Measurements from ENCODE around the gene KCNN3.

The KCNN3 gene

DNA sequence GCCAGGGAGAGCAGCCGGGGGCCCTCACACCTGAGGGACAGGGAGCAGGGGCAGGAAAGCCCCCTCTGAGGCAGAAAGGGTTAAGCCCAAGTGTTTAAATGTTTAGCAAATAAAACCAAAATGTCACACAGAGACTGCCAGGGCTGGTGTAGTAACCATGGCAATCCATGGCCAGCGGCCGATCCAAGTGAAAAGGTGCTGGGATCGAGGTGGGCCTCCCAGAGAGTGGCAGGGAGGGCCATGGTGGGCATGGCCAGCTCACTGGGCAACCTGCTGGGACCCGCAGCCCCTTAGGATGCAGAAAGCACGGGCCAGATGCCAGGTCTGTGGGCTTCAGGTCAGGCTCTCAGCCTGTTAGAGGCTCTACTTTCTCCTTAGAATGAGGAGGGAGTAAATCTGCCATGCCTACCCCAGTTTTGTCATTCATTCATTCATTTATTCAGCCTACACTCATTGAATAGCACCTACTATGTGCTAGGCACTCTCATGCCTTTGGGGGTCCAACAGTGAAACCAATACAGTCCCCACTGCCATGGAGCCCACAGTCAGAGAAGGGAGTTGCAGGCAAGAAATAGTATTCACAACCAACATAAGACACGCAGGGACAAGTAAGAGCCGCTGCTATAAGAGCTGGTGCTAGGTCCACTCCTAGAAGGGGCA lies 56.1 kb downstream of the KCNN3 start:
- no peak for DNase-seq (ENCODE audit: low spot score)

- no peak for DNase-seq (ENCODE audit: low spot score)
Observed at GRCh38 chr1:154813300-154813816, 56.7 kb downstream of the KCNN3 start.

DNA sequence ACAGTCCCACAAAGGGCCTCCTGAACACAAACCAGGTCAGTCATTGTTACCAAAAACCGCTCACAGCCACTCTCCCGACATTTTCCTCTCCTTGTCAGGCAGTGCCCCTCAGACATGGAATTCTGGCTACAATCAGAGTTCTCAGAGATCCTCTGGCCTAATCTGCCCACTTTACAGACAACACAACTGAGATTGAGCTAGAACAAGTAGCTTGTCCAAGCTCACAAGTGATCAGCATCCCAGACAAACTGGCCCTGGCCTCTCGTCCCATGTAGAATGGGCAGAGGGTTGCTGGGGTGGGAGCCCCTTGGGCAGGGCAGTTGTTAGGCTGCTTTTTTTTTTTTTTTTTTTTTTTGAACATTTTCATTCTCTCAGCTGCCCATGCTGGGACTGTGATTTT lies 57.2 kb downstream of the KCNN3 start:
- DNase-seq (ENCODE audit: low spot score), result no peak

DNA sequence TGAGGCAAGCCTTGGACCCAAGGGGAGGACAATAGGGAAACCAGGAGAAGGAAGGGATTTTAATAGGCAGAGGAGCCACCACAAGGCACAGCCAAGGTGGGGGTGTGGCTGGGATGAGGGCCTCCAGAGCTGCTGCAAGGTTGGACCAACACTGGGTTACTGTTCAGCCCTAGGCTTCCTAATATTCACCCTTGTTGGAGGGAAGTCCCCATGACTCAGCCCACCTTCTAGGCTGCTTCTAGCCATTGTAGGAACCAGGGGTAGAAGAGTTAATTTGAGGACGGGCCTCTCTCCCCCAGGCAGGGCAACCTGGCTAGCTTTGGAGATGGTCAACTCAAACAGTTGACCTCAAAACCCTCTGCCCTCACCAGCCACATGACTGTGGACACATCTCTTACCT lies 59.5 kb downstream of the KCNN3 start:
- DNase-seq (ENCODE audit: low spot score), result no peak

- peak; percentile 65 for DNase-seq (ENCODE audit: low spot score)
Observed at GRCh38 chr1:154809436-154810413, 60.4 kb downstream of the KCNN3 start.

- no peak for DNase-seq (ENCODE audit: low spot score)
Observed at GRCh38 chr1:154808909-154809262, 61.2 kb downstream of the KCNN3 start.

- DNase-seq (ENCODE audit: low spot score), result no peak
Observed at GRCh38 chr1:154808261-154808908, 61.7 kb downstream of the KCNN3 start.

GRCh38 chr1:154807048-154807591 lies 63.0 kb downstream of the KCNN3 start:
- no peak for DNase-seq (ENCODE audit: low spot score)

DNA sequence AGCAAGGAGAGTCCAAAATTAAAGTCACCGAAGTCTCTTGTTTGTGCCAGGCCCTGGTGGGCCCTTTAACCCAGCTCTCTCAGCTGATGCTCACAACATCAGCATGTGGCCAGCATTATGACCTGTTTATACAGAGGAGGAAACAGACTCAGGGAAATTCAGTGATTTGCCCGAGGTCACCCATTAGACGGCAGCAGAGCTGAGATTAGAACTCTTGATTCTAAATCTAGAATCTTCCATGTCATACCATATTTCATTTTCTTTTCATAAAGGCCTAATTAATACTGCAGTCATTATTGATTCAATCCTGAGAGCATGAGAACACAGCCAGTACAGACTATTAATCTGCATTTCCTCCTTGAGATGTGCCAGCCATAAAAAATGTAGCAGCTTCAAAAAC lies 63.7 kb downstream of the KCNN3 start:
- no peak for DNase-seq (ENCODE audit: low spot score)

DNA sequence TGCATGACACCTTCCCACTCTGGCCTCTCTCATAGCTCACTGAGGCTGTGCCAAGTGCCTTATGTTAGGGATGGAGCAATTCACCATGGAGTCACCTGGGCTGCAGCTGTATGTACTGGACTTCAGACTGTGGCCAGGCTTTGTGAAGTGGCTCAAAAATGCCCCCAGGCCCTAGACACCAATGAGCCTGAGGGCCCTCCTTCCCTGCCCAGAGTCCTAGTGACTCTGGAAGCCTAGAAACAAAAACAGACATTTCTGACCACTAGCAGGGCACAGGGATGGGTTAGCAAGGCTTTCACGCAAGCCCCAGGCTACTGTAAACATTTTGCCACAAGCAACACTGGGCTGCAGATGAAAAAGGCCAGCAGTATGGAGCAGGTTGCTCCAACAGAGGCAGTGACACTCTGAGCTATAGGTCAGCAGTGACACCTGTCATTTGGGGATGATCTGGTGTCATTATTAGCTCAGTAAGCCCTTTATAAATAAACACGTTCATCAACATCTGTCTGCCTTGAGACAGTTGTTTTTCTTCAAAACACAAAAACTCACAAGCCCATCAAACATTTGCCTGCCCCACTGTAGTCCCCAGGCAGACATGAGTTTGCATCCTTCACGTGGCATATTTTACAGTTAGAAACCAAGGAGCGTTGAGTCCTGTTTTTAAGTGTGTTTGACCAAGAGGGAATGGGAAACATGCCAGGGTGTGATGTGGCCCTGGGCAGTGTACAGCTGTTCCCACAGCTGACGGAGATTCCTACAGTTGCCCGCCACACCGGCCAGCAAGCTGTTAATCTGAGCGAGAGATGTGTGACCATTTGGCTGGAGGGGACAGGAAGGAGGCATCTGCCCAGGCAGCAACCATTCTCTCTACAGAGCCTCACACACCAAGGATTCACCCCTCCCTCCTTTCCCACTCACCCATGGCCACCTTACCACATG lies 66.8 kb downstream of the KCNN3 start:
- DNase-seq (ENCODE audit: low spot score), result no peak

DNA sequence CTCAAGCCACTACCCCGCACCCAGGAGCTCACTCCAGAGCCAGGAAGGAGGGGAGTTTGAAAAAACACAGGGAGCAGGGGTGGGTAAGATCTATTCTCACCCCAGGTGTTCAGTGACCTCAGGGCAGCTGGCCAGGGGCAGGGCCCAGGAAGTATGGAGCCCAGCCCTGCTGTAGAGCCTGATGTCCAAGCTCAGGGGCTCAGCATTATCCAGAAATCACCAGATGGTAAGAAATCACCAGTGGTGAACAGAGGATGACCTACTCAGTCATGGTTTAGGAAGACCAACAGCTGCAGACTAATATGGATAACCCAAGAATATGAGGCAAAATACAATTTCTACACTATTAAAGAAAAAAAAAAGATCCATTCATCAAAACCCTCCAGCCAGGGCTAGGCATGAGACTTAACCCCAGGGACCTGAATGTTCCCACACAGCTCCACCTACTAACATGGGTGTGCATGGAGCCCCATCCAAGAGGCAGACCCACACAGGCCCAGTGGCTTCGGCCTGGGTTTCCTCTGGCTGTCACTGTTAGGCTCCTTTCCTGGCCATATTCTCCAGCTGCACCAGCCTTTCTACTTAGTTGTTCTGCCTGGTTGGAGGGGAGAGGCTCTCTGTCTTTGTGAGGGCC lies 67.6 kb downstream of the KCNN3 start:
- DNase-seq (ENCODE audit: low spot score), result no peak

DNA sequence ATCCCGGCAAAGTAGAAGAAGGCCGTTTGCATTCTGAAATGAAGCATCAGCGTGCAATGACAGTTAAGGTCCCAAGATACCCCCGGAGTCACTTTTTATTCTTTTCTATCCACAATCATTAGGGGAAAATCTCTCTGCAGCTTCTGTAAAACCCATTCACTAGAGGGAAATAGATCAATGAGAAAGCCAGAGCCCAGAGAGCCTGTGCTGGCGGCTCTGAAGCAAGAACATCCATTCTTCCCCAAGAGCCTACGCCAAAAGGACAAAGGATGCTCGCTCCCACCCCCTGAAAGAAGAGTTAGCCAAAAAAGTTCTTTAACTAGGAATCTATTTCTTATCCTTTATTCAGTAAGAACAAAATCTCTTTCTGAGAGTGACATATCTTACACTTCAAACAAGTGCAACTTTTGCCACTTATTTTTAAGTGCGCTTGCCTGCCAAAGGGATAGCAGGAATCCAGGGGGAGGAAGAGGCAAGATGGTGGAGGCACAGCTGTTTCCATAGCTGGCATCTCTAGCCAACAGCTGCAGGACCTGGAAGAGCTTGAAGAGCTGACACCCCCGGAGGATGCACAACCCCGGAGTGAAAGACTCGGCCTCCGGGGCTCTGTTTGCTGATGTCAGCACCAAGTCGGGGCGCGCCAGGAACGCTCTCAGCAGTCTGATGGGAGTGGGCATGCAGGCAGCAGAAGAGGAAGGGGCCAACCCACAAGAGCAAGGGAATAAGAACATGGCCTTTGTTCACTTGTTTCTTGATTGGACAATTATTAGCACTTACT lies 68.7 kb downstream of the KCNN3 start:
- DNase-seq (ENCODE audit: low spot score), result no peak

GRCh38 chr1:154799188-154799587 lies 70.9 kb downstream of the KCNN3 start:
- no peak for DNase-seq (ENCODE audit: low spot score)

DNA sequence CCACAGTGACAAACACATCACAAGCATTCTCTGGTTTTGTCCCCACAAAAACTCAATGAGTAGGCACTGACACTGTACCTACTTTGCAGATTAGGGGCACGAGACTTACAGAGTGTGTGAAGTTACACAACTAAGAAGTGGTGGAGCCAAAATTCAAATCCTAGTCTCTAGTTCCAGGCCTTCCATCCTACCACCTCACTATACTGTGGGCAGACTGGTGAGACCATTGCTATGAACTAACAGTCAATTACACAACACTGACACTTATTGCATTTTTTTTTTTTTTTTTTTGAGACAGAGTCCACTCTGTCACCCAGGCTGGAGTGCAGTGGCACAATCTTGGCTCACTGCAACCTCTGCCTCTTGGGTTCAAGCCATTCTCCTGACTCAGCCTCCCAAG lies 71.4 kb downstream of the KCNN3 start:
- no peak for DNase-seq (ENCODE audit: low spot score)

DNA sequence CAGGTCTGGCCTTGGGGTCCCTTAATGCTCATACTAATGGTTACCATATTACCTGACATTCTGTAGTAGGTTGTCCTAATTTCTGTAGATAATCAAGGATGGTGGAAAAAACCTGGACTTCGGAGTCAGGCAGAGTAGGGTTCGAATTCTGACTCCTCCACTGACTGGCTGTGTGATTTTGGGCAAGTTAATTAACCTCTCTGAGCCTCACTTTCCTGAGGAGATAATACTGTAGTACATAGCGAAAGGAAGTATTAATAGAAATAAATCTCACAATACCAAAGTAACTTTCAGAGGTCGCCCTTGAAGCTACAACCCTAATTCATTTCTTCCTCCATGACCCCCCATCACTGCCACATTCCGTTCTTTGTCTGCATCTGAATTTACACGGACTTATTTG lies 72.9 kb downstream of the KCNN3 start:
- no peak for DNase-seq (ENCODE audit: low spot score)

DNA sequence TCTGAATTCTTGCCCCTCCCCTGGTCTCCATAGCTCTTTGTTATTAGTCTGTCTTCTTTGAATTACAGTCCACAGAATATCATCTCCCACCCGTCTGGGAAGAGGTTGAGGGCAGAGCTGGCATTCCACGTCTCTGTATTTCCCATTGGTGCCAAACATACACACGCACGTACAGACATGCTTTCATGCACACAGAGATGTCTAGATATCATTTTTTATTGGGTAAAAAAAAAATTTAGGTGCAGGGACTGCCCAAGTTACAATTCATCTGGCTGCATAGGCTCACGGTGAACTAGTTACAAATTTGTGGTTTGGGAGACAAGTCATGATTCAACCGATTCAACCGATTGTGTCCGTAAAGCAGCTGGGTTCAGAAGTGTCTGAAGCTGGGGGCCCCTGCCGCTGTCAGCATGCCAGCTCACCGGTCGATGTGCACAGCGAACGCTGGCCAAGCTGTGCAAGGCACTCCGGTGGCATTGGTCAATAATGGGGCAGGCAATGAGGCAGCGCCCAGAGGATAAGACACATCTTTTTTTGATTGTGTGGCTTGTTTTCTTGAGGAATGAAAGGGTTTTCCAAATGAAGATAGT lies 73.7 kb downstream of the KCNN3 start:
- DNase-seq (ENCODE audit: low spot score), result no peak

GRCh38 chr1:154794608-154795007 lies 75.5 kb downstream of the KCNN3 start:
- no peak for DNase-seq (ENCODE audit: low spot score)

DNA sequence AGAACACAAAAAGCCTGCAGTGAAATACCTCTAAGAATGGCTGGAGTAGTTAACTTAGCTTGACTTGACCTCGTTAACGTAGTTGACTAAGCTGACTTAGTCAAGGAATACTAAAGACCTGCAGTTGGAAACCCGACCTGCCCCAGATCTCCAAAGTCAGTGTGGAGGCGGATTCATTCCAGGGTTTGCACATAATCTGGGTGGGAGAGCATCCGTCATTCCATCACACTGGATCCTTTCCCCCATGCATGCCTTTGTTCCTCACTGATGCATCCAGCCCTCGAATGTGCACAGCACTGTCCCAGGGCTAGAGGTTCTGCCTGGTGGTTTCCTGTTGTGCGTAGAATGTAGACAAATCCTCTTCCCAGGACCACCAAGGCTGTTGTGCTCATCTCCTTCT lies 76.4 kb downstream of the KCNN3 start:
- DNase-seq (ENCODE audit: low spot score), result no peak

DNA sequence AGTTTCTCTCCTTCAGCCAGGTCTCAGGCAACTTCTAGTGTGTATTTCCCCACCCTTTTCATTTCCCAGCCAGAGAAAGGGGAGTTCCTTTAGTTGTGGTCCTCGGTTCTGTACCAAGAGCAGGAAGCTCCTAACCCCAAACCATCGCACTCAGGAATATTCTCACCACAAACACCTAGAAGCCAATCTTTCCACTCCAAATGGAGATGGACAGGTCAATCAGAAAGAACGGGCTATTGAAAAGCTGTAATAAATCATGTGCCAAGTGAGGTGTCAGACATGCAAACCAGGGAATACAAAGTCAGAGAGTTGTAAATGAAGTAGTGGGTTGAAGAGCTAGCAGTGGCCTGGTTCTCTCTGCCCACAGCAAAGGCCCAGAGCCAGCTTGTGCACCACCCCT lies 77.2 kb downstream of the KCNN3 start:
- no peak for DNase-seq (ENCODE audit: low spot score)

Data from kidney capillary endothelial cell (primary cell).